Neural crest cell (in vitro differentiated cells): ENCODE data around the gene KERA. TPM values are rescaled to one million over a fixed set of nuclear protein-coding genes. Genes with fewer than 3 reads are reported as not detected.

Experiments used
- DNase-seq: peaks from one replicate; pipeline ENCODE4 v3.0.0; 2021; ENCODE audit warnings: low read depth, mixed read lengths, low spot score
- H3K27ac Mint-ChIP-seq: one replicate; pipeline ENCODE4 v1.8.0; 2021; ENCODE audit warnings: mild to moderate bottlenecking, mixed read lengths; ENCODE audit not compliant: unreplicated experiment
- H3K27me3 Mint-ChIP-seq: 2 replicates; pipeline ENCODE4 v1.8.0; 2021; ENCODE audit warnings: low read depth, mild to moderate bottlenecking, mixed read lengths
- H3K36me3 Mint-ChIP-seq: 2 replicates; pipeline ENCODE4 v1.8.0; 2021; ENCODE audit warnings: low read depth, mild to moderate bottlenecking, mixed read lengths
- H3K4me1 Mint-ChIP-seq: 2 replicates; pipeline ENCODE4 v1.8.0; 2021; ENCODE audit warnings: mixed read lengths
- H3K4me3 Mint-ChIP-seq: one replicate; pipeline ENCODE4 v1.8.0; 2021; ENCODE audit warnings: mild to moderate bottlenecking, mixed read lengths
- H3K9me3 Mint-ChIP-seq: 2 replicates; pipeline ENCODE4 v1.8.0; 2021; ENCODE audit warnings: mixed read lengths
- total RNA-seq: library from RNA; stranded (reverse); gene quantifications from 2 replicates; pipeline ENCODE4 v1.2.1, GENCODE V29; 2021
- TF ChIP-seq, protein P1 (sequence below): fragments of 200-600 bp; sonication (generic); conservative IDR thresholded peaks from 2 replicates; pipeline ENCODE4 v1.5.0; 2021; ENCODE audit warnings: antibody characterized with exemption, mild to moderate bottlenecking

The KERA gene
- total RNA-seq, 1 donor from 2014 or later, result not detected

DNA sequence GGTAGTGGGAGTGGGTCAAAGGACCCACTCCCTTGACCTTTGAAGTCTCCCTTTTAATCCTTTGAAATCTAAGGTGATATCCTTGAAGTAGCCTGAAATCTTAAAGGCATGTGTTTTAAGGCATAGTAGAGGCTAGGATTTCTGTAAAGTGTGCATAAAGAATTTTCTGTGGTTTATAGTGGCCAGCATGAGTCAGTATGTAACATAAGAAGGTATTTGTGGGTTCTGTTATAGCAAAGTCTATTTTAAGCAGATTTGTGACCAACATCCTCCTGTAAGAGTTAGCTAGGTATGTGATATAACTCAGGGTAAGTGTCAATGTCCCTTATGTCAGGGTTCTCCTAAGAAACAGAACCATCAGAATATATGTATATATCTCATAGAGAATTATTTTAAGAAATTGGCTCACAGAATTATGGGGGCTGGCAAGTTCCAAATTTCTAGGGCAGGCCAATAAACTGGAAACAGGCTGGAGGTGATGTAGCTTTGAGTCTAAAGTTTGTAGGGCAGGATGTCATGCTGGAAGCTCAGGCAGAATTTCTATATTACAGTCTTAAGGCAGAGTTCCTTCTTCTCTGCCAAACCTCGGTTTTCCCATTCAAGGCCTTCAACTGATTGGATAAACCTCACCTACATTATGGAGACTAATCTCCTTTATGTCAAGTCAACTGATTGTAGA is 34.4 kb downstream of the KERA start:
- Mint-ChIP-seq H3K4me1 (no peaks in the 10 kb centered on the region), H3K9me3 (peaks cover 6% of the 10 kb centered on the region), H3K27ac (no peak overlapping the region), H3K27me3 (no peaks in the 10 kb centered on the region), H3K4me3 (no peak overlapping the region), H3K36me3 (peaks cover 2% of the 10 kb centered on the region)
- TF ChIP-seq, protein P1, sequence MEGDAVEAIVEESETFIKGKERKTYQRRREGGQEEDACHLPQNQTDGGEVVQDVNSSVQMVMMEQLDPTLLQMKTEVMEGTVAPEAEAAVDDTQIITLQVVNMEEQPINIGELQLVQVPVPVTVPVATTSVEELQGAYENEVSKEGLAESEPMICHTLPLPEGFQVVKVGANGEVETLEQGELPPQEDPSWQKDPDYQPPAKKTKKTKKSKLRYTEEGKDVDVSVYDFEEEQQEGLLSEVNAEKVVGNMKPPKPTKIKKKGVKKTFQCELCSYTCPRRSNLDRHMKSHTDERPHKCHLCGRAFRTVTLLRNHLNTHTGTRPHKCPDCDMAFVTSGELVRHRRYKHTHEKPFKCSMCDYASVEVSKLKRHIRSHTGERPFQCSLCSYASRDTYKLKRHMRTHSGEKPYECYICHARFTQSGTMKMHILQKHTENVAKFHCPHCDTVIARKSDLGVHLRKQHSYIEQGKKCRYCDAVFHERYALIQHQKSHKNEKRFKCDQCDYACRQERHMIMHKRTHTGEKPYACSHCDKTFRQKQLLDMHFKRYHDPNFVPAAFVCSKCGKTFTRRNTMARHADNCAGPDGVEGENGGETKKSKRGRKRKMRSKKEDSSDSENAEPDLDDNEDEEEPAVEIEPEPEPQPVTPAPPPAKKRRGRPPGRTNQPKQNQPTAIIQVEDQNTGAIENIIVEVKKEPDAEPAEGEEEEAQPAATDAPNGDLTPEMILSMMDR, result no peak
- DNase-seq, result no peak

DNA sequence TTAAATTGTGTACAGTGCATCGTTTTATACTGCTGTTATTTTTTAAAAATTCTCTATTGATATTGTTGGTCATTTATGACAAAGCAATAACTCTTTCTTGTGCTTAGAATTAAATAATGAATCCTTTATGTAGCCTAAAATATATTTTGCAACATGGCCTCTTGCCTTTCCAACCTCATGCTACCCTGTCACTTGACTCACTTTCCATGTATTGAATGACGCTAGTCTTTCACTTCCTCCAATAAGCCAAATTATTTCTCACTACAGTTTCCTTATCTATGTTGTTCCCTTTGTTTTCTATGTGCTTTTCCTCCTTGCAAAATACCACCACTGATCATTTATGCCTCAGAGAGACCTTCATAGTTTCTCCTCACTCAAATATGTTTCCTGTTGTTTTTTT is 36.7 kb downstream of the KERA start:
- Mint-ChIP-seq H3K4me3 (no peak overlapping the region), H3K27ac (no peak overlapping the region), H3K36me3 (peaks cover 2% of the 10 kb centered on the region), H3K9me3 (peaks cover 6% of the 10 kb centered on the region), H3K4me1 (no peaks in the 10 kb centered on the region), H3K27me3 (no peaks in the 10 kb centered on the region)
- no peak for DNase-seq
- TF ChIP-seq, protein P1, result no peak

DNA sequence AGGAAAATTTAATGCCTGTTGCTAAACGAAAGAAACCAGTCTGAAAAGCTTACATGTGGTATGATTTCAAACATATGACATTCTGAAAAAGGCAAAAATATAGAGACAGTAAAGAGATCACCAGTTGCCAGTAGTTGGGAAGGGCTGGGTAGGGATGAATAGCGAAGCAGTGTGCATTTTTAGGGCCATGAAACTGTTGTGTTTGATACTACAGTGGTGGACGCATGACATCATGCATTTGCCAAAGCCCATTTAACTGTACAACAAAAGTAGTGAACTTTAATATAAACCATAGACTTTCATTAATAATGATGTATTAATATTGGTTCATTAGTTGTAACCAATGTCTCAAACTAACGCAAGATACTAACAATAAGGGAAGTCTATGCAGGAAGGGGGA is 38.4 kb downstream of the KERA start:
- H3K27me3 Mint-ChIP-seq, result no peaks in the 10 kb centered on the region
- no peak overlapping the region for H3K4me3 Mint-ChIP-seq
- no peak overlapping the region for H3K27ac Mint-ChIP-seq
- TF ChIP-seq, protein P1, result no peak
- peaks cover 6% of the 10 kb centered on the region for H3K9me3 Mint-ChIP-seq
- DNase-seq, result no peak
- H3K4me1 Mint-ChIP-seq, result no peaks in the 10 kb centered on the region
- peaks cover 2% of the 10 kb centered on the region for H3K36me3 Mint-ChIP-seq

DNA sequence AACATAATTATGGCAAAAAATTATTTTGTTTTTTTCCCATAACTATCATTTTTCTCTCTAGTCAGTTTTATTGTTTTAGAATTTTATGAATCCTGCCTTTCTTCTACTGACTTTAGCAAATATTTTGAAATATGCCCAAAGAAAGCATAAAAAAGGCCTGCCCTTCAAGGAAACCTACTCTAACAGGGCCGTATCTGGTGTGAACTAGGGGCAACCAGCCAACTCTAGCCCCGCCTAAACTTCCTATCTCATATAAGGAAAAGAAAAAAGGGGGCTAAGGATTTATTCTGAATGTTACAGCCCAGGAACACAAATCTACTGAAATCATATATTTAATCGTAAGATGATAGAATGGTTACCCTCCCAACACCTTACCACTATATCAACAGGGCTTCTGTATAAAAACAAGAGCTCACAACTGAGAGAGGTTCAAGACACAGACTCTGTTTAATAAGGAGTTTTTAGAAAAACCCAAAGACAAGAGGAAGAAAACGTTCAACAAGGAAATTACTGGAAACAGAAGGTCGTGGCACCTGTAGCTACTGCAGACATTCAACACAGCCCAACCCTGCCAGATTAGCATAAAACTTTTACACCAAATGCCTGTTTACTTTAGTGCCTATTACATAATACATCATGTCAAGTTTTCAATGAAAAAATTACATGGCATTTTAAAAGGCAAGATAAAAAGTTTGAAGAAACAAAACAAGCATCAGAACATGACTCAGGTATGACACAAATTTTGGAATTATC is 40.1 kb downstream of the KERA start:
- H3K36me3 Mint-ChIP-seq, result no peaks in the 10 kb centered on the region
- no peak overlapping the region for H3K27ac Mint-ChIP-seq
- no peaks in the 10 kb centered on the region for H3K4me1 Mint-ChIP-seq
- TF ChIP-seq, protein P1, result no peak
- H3K4me3 Mint-ChIP-seq, result no peak overlapping the region
- H3K27me3 Mint-ChIP-seq, result no peaks in the 10 kb centered on the region
- no peak for DNase-seq
- peaks cover 3% of the 10 kb centered on the region for H3K9me3 Mint-ChIP-seq

DNA sequence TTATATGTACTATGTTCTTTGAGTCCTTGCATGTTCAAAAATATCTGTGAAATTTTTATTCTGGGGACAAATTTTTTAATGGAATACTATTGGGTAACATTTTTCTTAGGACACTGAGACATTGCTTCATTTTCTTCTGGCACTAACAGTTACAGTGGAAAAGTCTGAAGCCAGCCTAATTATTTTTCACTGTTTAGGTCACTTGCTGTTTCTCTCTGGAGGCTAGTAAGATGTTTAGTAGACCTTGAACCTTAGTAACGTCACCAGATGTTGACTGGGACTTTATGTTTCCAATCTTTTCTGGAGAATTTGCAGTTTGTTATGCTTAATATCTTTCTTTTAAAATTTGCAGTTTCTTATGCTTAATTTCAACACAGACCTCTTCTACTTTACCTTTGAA is 40.8 kb downstream of the KERA start:
- TF ChIP-seq, protein P1, result no peak
- Mint-ChIP-seq H3K27me3 (no peaks in the 10 kb centered on the region), H3K4me1 (no peaks in the 10 kb centered on the region), H3K27ac (no peak overlapping the region), H3K36me3 (no peaks in the 10 kb centered on the region), H3K4me3 (no peak overlapping the region), H3K9me3 (peaks cover 3% of the 10 kb centered on the region)
- no peak for DNase-seq
